SK-N-SH (cell line): ENCODE data around the gene CPS1.

Source experiments
- CHD2 ChIP-seq: fragments of 150-350 bp; IDR thresholded peaks from 2 replicates; pipeline ENCODE4 v1.6.1; 2018; ENCODE audit warnings: low read length; ENCODE audit not compliant: partially characterized antibody
- CTCF ChIP-seq: fragments of 200-600 bp; sonication (generic); IDR thresholded peaks from 2 replicates; pipeline ENCODE4 v1.6.1; 2017; ENCODE audit warnings: antibody characterized with exemption, mild to moderate bottlenecking, moderate library complexity
- FOXM1 ChIP-seq: IDR thresholded peaks from 2 replicates; pipeline ENCODE4 v1.4.0; 2012; ENCODE audit warnings: low read depth, mild to moderate bottlenecking
- GABPA ChIP-seq: IDR thresholded peaks from 2 replicates; pipeline ENCODE4 v1.4.0; 2012; ENCODE audit warnings: low read depth, mild to moderate bottlenecking
- IRF3 ChIP-seq: fragments of 150-350 bp; IDR thresholded peaks from 2 replicates; pipeline ENCODE4 v1.6.1; 2016; ENCODE audit warnings: mild to moderate bottlenecking, low read depth, low read length
- JUND ChIP-seq: IDR thresholded peaks from 2 replicates; pipeline ENCODE4 v1.4.0; 2012
- MAX ChIP-seq: IDR thresholded peaks from 2 replicates; pipeline ENCODE4 v1.4.0; 2012; ENCODE audit warnings: low read depth
- MEF2A ChIP-seq: IDR thresholded peaks from 2 replicates; pipeline ENCODE4 v1.4.0; 2012; ENCODE audit warnings: low read depth, borderline replicate concordance
- RCOR1 ChIP-seq: fragments of 150-350 bp; IDR thresholded peaks from 2 replicates; pipeline ENCODE4 v1.6.1; 2017; ENCODE audit warnings: antibody characterized with exemption, low read length
- SIN3A ChIP-seq: IDR thresholded peaks from 2 replicates; pipeline ENCODE4 v1.6.1; 2012; ENCODE audit warnings: low read depth, mild to moderate bottlenecking, low read length, moderate library complexity, borderline replicate concordance
- USF2 ChIP-seq: fragments of 150-350 bp; IDR thresholded peaks from 2 replicates; pipeline ENCODE4 v1.6.1; 2017; ENCODE audit warnings: antibody characterized with exemption, low read length, low read depth, borderline replicate concordance

GRCh38 chr2:210707900-210708299, 151.5 kb downstream of the CPS1 start:
- TF ChIP-seq USF2 (no peak), CTCF (no peak), FOXM1 (no peak), CHD2 (no peak), SIN3A (no peak), MAX (no peak), MEF2A (no peak), JUND (no peak), RCOR1 (no peak), GABPA (no peak), IRF3 (no peak)
